Mesodermal cell (in vitro differentiated cells): ENCODE results near the gene ETS1.

Experiments
- H3K27ac ChIP-seq: 2 replicates; pipeline ENCODE4 v1.7.0; 2013; ENCODE audit warnings: mild to moderate bottlenecking, low read depth, low read length, moderate library complexity; ENCODE audit not compliant: severe bottlenecking
- H3K36me3 ChIP-seq: 2 replicates; pipeline ENCODE4 v1.7.1; 2013; ENCODE audit warnings: mild to moderate bottlenecking, low read length, moderate library complexity; ENCODE audit not compliant: control insufficient read depth, insufficient read depth
- H3K4me1 ChIP-seq: one replicate; pipeline ENCODE4 v1.7.1; 2013; ENCODE audit warnings: mild to moderate bottlenecking, low read length; ENCODE audit not compliant: insufficient read depth, control insufficient read depth, poor library complexity, severe bottlenecking
- H3K4me3 ChIP-seq: 2 replicates; pipeline ENCODE4 v1.7.0; 2013; ENCODE audit warnings: low read length, control low read depth, mild to moderate bottlenecking; ENCODE audit not compliant: insufficient read depth, poor library complexity, severe bottlenecking; ENCODE audit errors: extremely low read depth
- H3K9me3 ChIP-seq: 2 replicates; pipeline ENCODE4 v1.7.1; 2013; ENCODE audit warnings: mild to moderate bottlenecking, low read length, moderate library complexity; ENCODE audit not compliant: control insufficient read depth
- WGBS, 2 experiments: methylation state at CpG; one replicate each; pipeline ENCODE4 v1.1.5; 2013; ENCODE audit warnings: missing lambda C conversion rate in 2 of 2; ENCODE audit not compliant: insufficient coverage in 2 of 2; 5-methylcytosine and 5-hydroxymethylcytosine counted together

The ETS1 gene

DNA sequence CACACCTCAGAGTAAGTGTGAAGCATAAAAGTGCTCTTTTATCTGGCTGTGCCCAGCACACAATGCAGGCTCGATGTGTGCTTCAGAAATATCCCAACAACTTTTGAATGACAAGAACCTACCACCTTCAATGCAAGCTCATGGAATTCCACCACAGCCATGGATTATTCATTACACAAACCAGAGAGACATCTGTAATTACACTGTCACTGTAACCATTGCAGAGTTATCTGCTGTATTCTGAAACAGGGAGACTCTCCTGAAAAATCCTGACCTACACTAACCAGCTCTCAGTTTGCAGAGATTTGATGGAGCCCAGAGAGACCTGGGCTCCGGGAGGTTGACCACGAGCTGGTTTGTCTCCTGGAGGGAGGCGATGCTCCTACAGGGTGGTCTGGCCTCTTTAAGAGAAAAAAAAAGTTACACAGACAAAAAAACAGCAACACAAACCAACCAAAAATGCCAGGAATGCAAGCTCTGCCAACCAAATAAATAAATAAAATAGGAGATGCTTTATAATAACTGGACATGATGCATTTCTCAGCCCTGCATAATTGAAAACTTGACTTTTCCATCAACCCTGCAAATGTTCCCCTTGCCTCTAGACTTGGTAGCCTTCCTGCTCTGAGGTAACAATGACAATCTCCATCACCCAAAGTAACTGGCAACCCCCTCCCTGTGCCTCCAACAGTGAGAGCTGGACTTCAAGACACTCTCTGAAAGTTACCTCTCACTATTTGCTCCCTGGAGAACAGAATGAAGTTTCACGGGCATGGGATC lies 69.7 kb downstream of the ETS1 start:
- Histone ChIP-seq H3K4me3 (no peak overlapping the region), H3K9me3 (no peaks in the 10 kb centered on the region), H3K4me1 (peaks cover 36% of the 10 kb centered on the region), H3K27ac (no peak overlapping the region), H3K36me3 (peaks cover 39% of the 10 kb centered on the region)
- WGBS, 2 experiments = 75 to 90% methylated on average over 1 to 2 of the region's 5 CpGs

DNA sequence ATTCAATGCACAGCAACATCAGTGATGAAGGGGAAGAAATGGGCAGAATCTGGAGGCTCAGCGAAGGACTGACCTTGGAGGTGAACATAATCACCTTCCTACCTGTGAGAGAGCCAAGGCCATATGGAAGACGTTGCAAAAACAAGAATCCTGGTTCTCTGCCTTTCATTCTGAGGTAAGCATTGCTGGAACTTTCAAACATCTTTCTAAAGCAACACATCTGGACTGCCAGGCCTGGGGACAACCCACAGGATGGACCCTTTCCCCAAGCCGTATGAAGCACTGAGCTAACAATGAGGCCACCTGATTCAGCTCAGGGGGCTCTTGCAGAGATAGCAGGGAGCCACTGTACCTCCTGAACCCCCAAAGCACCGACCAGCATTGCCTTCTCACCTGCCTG lies 70.5 kb downstream of the ETS1 start:
- 95 to 100% methylated on average over 3 of the region's 4 CpGs for WGBS, 2 experiments
- Histone ChIP-seq H3K4me1 (peaks cover 36% of the 10 kb centered on the region), H3K27ac (no peak overlapping the region), H3K4me3 (no peak overlapping the region), H3K9me3 (no peaks in the 10 kb centered on the region), H3K36me3 (peaks cover 44% of the 10 kb centered on the region)

GRCh38 chr11:128515826-128516778 lies 71.3 kb downstream of the ETS1 start:
- H3K36me3 ChIP-seq = peaks cover 50% of the 10 kb centered on the region
- H3K4me1 ChIP-seq = peaks cover 36% of the 10 kb centered on the region
- no peak overlapping the region for H3K4me3 ChIP-seq
- 96 to 98% methylated on average over 5 to 7 of the region's 10 CpGs for WGBS, 2 experiments
- H3K9me3 ChIP-seq = no peaks in the 10 kb centered on the region
- no peak overlapping the region for H3K27ac ChIP-seq

- 100% methylated on average over 2 of the region's 6 CpGs for WGBS, 2 experiments
Measured at GRCh38 chr11:128515086-128515485, 72.3 kb downstream of the ETS1 start.

GRCh38 chr11:128513915-128514681 lies 73.3 kb downstream of the ETS1 start:
- Histone ChIP-seq H3K4me3 (no peak overlapping the region), H3K4me1 (peaks cover 33% of the 10 kb centered on the region), H3K9me3 (no peaks in the 10 kb centered on the region), H3K36me3 (peaks cover 69% of the 10 kb centered on the region), H3K27ac (no peak overlapping the region)
- WGBS, 2 experiments = 80 to 91% methylated on average over 2 to 3 of the region's 6 CpGs

More at GRCh38 chr11:128515086-128515485, 72.3 kb downstream of the ETS1 start:
- H3K4me3 ChIP-seq = no peak overlapping the region
- H3K27ac ChIP-seq = no peak overlapping the region
- peaks cover 36% of the 10 kb centered on the region for H3K4me1 ChIP-seq
- peaks cover 60% of the 10 kb centered on the region for H3K36me3 ChIP-seq
- no peaks in the 10 kb centered on the region for H3K9me3 ChIP-seq

DNA sequence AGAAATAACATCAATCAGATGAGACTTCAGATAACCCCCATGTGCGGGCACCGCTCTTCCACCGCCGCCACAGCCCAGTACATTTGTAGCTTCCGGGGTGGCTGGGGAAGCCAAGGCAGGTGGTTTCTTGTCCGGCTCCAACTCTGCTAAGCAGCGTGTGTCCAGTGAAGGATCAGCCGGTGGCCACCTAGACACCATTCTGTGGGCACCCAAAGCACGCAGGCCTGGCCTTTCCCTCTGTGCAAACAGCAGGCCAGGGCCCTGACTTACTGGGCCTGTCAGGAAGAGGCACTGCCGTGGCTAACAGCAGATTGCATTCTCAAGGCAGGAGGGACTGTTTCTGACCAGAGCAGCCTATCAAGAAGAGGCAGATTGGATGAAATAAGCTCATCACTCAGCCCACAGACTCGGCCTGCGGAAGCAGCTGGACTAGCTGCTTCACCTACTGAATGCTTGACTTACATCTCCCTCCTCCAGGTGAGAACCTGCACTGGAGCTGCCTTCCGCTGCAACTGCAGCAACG lies 74.8 kb downstream of the ETS1 start:
- WGBS, 2 experiments = 97% methylated on average over 14 of the region's 14 CpGs
- no peak overlapping the region for H3K27ac ChIP-seq
- peaks cover 38% of the 10 kb centered on the region for H3K4me1 ChIP-seq
- H3K36me3 ChIP-seq = peaks cover 75% of the 10 kb centered on the region
- H3K4me3 ChIP-seq = no peak overlapping the region
- no peaks in the 10 kb centered on the region for H3K9me3 ChIP-seq

DNA sequence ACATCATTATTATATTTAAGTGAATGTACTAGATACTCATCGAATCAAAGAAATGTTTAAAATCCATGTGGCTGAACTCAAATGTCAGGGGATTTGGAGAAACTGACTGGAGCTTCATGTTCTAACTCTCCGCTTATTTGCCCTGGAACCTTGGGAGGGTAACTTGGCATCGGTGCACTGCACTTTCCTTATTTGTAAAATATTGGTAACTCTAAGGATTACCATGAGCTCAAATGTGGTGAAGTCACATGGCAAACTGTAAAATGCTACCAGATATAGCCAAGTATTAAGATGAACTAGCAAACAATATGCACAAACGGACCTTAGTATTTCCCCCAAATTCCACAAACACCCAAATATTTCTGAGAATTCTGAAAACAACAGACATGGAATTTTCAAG lies 75.6 kb downstream of the ETS1 start:
- H3K4me3 ChIP-seq = no peak overlapping the region
- H3K27ac ChIP-seq = no peak overlapping the region
- WGBS, 2 experiments = 86 to 89% methylated on average over 1 to 3 of the region's 4 CpGs
- H3K9me3 ChIP-seq = no peaks in the 10 kb centered on the region
- peaks cover 37% of the 10 kb centered on the region for H3K4me1 ChIP-seq
- H3K36me3 ChIP-seq = peaks cover 73% of the 10 kb centered on the region

DNA sequence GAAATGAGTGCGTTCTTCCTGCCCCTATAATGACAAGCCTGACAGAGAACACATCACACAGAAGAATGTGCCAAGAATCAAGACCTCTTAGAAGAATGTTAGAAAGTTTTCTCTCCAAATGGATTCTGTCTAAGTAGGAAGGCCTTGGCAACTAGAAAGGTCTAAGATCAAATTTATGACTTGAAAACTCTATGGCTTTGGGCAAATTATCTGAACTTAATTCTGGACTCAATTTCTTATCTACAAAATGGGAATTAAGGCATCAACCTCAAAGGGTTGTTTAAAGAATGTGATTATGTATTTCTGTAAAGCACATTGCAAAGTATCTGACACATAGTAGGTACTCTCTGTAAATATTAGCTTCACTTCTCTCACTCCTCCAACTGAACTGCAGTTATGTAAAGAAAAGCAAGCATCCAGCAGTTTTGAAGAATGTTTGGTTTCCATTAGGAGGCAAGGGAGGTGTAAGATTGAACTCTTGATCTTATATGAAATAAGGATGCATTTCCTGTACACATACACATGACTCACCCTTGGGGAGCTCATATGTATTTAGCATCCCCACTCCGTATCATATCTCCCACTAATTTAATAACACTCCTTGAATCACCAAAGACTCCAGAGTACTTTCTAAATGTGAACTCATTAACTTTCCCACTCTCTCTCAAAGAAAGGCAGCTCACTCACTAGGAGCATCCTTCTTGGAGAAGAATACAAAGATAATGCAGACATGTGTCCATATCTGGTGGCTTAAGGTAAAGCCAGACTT lies 77.6 kb downstream of the ETS1 start:
- H3K4me1 ChIP-seq = peaks cover 51% of the 10 kb centered on the region
- H3K36me3 ChIP-seq = peaks cover 80% of the 10 kb centered on the region
- no peaks in the 10 kb centered on the region for H3K9me3 ChIP-seq
- WGBS, 2 experiments = 100% methylated on average over 1 of the region's 2 CpGs
- H3K27ac ChIP-seq = no peak overlapping the region
- no peak overlapping the region for H3K4me3 ChIP-seq

- 96 to 98% methylated on average over 6 of the region's 8 CpGs for WGBS, 2 experiments
- Histone ChIP-seq H3K27ac (peak overlapping the region; percentile 30), H3K36me3 (peaks cover 84% of the 10 kb centered on the region), H3K9me3 (no peaks in the 10 kb centered on the region), H3K4me3 (no peak overlapping the region), H3K4me1 (peaks cover 52% of the 10 kb centered on the region)
Measured at GRCh38 chr11:128508770-128509510, 78.4 kb downstream of the ETS1 start.
